Neutrophil (primary cell): ENCODE measurements around the gene RCC1.

Experiments used
- H3K27ac ChIP-seq: fragments of 200-600 bp; sonication (generic); 2 replicates; pipeline ENCODE4 v1.5.1; 2016; ENCODE audit warnings: mild to moderate bottlenecking, moderate library complexity
- H3K27me3 ChIP-seq: fragments of 200-600 bp; sonication (generic); 2 replicates; pipeline ENCODE4 v1.6.0; 2016; ENCODE audit warnings: mild to moderate bottlenecking
- H3K36me3 ChIP-seq: fragments of 200-600 bp; sonication (generic); 2 replicates; pipeline ENCODE4 v1.5.1; 2017
- H3K4me1 ChIP-seq, 2 experiments: fragments of 200-600 bp in 1 of 2; sonication (generic) in 1 of 2; 1 replicate in 1 of 2; 2 replicates in 1 of 2; pipeline versions ENCODE4 v1.5.1 to v1.6.1; 2013 to 2016; ENCODE audit warnings: low read depth in 1 of 2, low read length in 1 of 2, mild to moderate bottlenecking in 1 of 2, moderate library complexity in 1 of 2; ENCODE audit not compliant: control insufficient read depth in 1 of 2, insufficient read depth in 1 of 2
- H3K4me3 ChIP-seq, 2 experiments: fragments of 200-600 bp in 1 of 2; sonication (generic) in 1 of 2; 1 replicate in 1 of 2; 2 replicates in 1 of 2; pipeline ENCODE4 v1.5.1; 2013 to 2016; ENCODE audit warnings: low read depth in 1 of 2, low read length in 1 of 2, mild to moderate bottlenecking in 1 of 2, moderate library complexity in 1 of 2
- H3K9me3 ChIP-seq: fragments of 200-600 bp; sonication (generic); 2 replicates; pipeline ENCODE4 v1.5.1; 2016
- TF ChIP-seq, protein P1 (sequence below): fragments of 200-600 bp; sonication (generic); IDR thresholded peaks from 2 replicates; pipeline ENCODE4 v1.5.1; 2016; ENCODE audit warnings: antibody characterized with exemption

RCC1 gene

DNA sequence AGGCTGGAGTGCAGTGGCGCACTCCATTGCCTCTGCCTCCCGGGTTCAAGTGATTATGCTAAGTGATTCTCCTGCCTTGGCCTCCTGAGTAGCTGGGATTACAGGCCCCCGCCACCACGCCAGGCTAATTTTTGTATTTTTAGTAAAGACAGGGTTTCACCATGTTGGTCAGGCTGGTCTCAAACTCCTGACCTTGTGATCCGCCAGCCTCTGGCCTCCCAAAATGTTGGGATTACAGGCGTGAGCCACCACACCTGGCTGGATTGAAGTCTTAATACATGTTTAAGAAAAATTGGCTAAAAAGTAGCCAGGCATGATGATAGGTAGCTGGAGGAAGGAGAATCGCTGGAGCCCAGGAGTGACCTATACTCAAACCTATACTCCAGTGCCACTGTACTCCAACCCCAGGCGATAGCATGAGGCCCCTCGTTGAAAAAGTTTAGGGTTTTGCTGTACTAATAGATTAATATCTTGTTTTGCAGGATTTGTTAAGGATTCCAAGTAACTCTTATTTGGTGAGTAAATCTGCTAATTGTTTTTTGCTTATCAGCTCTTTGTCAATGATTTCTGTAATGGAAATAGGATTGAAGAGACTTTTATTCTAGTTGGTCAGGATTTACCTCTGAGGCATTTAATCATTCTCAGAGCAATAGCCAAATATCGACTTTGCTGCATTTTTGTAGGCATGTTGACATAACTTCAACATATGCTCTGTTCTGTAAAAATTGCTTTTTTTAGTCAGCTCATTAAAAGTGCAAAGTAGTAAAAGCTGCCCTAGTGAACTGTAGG, 2.0 kb downstream of the RCC1 start:
- Histone ChIP-seq H3K27me3 (no peaks in the 10 kb centered on the region), H3K9me3 (no peaks in the 10 kb centered on the region), H3K4me3 (peak overlapping the region in 1 of 2 experiments; percentile 86), H3K27ac (peak overlapping the region; percentile 54), H3K36me3 (peaks cover 40% of the 10 kb centered on the region), H3K4me1 (peaks cover 50 to 57% of the 10 kb centered on the region in 2 experiments)
- TF ChIP-seq, protein P1, sequence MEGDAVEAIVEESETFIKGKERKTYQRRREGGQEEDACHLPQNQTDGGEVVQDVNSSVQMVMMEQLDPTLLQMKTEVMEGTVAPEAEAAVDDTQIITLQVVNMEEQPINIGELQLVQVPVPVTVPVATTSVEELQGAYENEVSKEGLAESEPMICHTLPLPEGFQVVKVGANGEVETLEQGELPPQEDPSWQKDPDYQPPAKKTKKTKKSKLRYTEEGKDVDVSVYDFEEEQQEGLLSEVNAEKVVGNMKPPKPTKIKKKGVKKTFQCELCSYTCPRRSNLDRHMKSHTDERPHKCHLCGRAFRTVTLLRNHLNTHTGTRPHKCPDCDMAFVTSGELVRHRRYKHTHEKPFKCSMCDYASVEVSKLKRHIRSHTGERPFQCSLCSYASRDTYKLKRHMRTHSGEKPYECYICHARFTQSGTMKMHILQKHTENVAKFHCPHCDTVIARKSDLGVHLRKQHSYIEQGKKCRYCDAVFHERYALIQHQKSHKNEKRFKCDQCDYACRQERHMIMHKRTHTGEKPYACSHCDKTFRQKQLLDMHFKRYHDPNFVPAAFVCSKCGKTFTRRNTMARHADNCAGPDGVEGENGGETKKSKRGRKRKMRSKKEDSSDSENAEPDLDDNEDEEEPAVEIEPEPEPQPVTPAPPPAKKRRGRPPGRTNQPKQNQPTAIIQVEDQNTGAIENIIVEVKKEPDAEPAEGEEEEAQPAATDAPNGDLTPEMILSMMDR, result no peak

- TF ChIP-seq, protein P1, result no peak
- Histone ChIP-seq H3K4me3 (no peak overlapping the region), H3K4me1 (peaks cover 50 to 57% of the 10 kb centered on the region in 2 experiments), H3K9me3 (no peaks in the 10 kb centered on the region), H3K27me3 (no peaks in the 10 kb centered on the region), H3K27ac (peak overlapping the region; percentile 54), H3K36me3 (peaks cover 40% of the 10 kb centered on the region)
Measured at GRCh38 chr1:28508435-28508754, 2.6 kb downstream of the RCC1 start.

DNA sequence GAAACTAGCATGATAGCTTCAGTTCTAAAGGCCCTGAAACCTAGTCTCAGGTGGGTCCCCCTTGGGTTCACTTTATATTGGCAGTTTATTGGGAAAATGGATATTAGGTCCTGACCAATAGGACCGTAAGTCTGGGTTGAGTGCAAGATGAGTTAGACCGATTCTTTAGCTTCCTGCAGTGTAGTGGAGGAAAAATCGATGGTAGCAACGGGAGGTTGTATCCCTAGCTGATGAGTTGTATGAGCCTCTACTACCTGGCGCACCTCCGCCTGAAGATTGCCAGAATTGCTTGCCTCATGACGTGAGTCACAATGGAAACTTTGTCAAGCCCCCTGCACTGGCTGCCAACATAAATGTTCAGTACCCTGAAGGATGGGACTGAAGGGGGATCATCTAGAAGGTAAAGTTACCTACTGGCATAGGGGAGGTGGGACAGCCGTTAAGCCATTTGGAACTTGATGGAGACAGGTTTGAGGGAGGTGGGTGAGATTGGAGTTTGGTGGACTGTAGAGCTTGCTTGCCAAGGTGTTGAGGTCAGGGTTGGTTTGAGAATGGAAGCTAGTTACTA, 3.9 kb downstream of the RCC1 start:
- TF ChIP-seq, protein P1, result no peak
- Histone ChIP-seq H3K4me1 (peaks cover 50 to 57% of the 10 kb centered on the region in 2 experiments), H3K4me3 (no peak overlapping the region)

DNA sequence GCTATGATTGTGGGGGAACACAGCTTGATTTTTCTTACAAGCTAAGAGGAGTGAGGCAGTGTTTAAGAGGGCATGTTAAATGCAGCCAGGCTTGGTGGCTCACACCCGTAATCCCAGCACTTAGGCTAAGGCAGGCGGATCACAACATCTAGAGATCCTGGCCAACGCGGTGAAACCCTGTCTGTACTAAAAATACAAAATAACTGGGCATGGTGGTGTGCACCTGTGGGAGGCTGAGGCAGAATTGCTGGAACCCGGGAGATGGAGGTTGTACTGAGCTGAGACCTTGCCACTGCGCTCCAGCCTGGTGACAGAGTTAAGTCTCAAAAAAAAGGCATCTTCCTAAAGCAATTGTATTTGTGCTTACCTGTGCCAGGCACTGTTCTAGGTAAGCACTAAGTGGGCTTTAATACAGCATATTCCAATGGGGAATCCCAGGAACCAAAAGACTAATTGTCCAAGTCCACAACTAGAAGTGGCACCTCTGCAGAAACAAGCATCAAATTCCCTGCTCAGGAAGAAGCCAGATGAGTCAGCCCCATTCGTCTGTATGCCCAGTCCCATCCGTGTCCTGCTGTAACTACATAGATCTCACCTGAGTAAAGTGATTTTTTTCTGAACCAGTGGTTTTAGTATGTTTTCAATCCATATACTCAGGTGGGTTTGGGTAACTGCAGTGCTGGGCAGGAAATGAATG, 4.6 kb downstream of the RCC1 start:
- Histone ChIP-seq H3K4me1 (peaks cover 44 to 51% of the 10 kb centered on the region in 2 experiments), H3K27me3 (no peaks in the 10 kb centered on the region), H3K4me3 (no peak overlapping the region), H3K36me3 (peaks cover 49% of the 10 kb centered on the region), H3K27ac (peak overlapping the region; percentile 20), H3K9me3 (no peaks in the 10 kb centered on the region)
- TF ChIP-seq, protein P1, result no peak

More for the DNA sequence above, 3.9 kb downstream of the RCC1 start:
- Histone ChIP-seq H3K9me3 (no peaks in the 10 kb centered on the region), H3K36me3 (peaks cover 42% of the 10 kb centered on the region), H3K27me3 (no peaks in the 10 kb centered on the region), H3K27ac (no peak overlapping the region)

DNA sequence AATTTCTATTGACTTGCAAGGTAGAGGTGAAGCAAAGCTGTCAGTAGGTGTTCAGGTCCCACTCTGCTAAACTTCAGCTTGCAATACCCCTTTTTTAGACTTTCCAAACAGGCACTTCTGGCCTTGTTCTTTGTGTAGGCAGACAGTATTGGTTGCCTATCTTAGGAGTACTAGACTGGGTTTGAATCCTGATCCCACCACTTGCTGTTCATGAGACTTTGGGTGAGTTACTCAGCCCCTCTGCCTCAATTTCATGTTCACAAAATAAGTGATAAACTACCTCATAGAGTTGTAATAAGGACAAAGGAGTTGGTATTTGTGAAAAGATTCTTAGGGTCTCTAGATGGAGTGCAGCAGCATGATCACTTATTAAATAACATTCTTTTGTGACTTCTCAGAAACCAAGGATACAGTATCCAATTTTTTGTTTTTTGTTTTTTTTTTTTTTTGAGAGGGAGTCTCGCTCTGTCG, 5.2 kb downstream of the RCC1 start:
- H3K4me1 ChIP-seq, result peaks cover 44 to 49% of the 10 kb centered on the region in 2 experiments
- H3K9me3 ChIP-seq, result no peaks in the 10 kb centered on the region
- no peak overlapping the region for H3K4me3 ChIP-seq
- H3K27me3 ChIP-seq, result no peaks in the 10 kb centered on the region
- H3K27ac ChIP-seq, result peak overlapping the region; percentile 20
- TF ChIP-seq, protein P1, result no peak
- H3K36me3 ChIP-seq, result peaks cover 49% of the 10 kb centered on the region
